Keratinocyte (primary cell): ENCODE measurements around the gene RFX7. TPM values are rescaled to one million over a fixed set of nuclear protein-coding genes. Genes with fewer than 3 reads are reported as not detected.

Source experiments
- DNase-seq: peaks from one replicate; pipeline ENCODE4 v3.0.0-alpha.2; 2011; ENCODE audit warnings: low read depth, missing footprints, low spot score
- FAIRE-seq: peaks from 2 replicates; lab custom pipeline; 2011; peaks lifted over from hg19 to GRCh38; lab: Jason Lieb, UNC
- H2AFZ ChIP-seq: 2 replicates; pipeline ENCODE4 v1.6.0; 2012; ENCODE audit warnings: low read length, control low read depth, inconsistent platforms; ENCODE audit not compliant: control insufficient read depth
- H3K27ac ChIP-seq: 2 replicates; pipeline ENCODE4 v1.5.1; 2011; ENCODE audit warnings: low read length; ENCODE audit not compliant: control insufficient read depth, insufficient read depth
- H3K27me3 ChIP-seq: 3 replicates; pipeline ENCODE4 v1.6.0; 2011; ENCODE audit warnings: low read length; ENCODE audit not compliant: control insufficient read depth, insufficient read depth; ENCODE audit errors: extremely low read depth
- H3K36me3 ChIP-seq, 2 experiments: 2 replicates in 1 of 2; 3 replicates in 1 of 2; pipeline ENCODE4 v1.5.1; 2011; ENCODE audit warnings: low read length in 2 of 2, mild to moderate bottlenecking in 1 of 2; ENCODE audit not compliant: control insufficient read depth in 2 of 2, insufficient read depth in 2 of 2; ENCODE audit errors: extremely low read depth in 1 of 2
- H3K4me1 ChIP-seq: 3 replicates; pipeline ENCODE4 v1.5.1; 2011; ENCODE audit warnings: low read length; ENCODE audit not compliant: control insufficient read depth, insufficient read depth; ENCODE audit errors: extremely low read depth
- H3K4me2 ChIP-seq: 3 replicates; pipeline ENCODE4 v1.6.0; 2011; ENCODE audit warnings: low read depth, low read length; ENCODE audit not compliant: control insufficient read depth, insufficient read depth; ENCODE audit errors: extremely low read depth
- H3K4me3 ChIP-seq, 3 experiments: fragments of 200-600 bp in 1 of 3; sonication (generic) in 1 of 3; 2 replicates in 2 of 3; 3 replicates in 1 of 3; pipeline ENCODE4 v1.5.1; 2011 to 2016; ENCODE audit warnings: low read length in 3 of 3, mild to moderate bottlenecking in 3 of 3, control low read depth in 2 of 3, inconsistent platforms in 1 of 3, low read depth in 1 of 3, mixed read lengths in 1 of 3, mixed run types in 1 of 3, moderate library complexity in 1 of 3; ENCODE audit not compliant: control insufficient read depth in 2 of 3, insufficient read depth in 2 of 3; ENCODE audit errors: extremely low read depth in 1 of 3
- H3K79me2 ChIP-seq: 2 replicates; pipeline ENCODE4 v1.6.0; 2012; ENCODE audit warnings: low read length; ENCODE audit not compliant: control insufficient read depth, insufficient read depth
- H3K9ac ChIP-seq: 3 replicates; pipeline ENCODE4 v1.6.0; 2011; ENCODE audit warnings: low read length; ENCODE audit not compliant: control insufficient read depth, insufficient read depth; ENCODE audit errors: extremely low read depth
- H3K9me1 ChIP-seq: 3 replicates; pipeline ENCODE4 v1.6.0; 2011; ENCODE audit warnings: low read length; ENCODE audit not compliant: control insufficient read depth, insufficient read depth; ENCODE audit errors: extremely low read depth
- H3K9me3 ChIP-seq: 2 replicates; pipeline ENCODE4 v1.5.1; 2012; ENCODE audit warnings: low read depth, low read length; ENCODE audit not compliant: control insufficient read depth
- H4K20me1 ChIP-seq: 3 replicates; pipeline ENCODE4 v1.6.0; 2011; ENCODE audit warnings: low read length; ENCODE audit not compliant: control insufficient read depth, insufficient read depth; ENCODE audit errors: extremely low read depth
- EZH2 ChIP-seq: IDR thresholded peaks from one replicate; pipeline ENCODE4 v1.6.1; 2012; ENCODE audit warnings: inconsistent platforms, mild to moderate bottlenecking, low read length, moderate library complexity
- dilution Hi-C: fragments of 300-500 bp; cut with MboI; formaldehyde crosslinking; loops from one replicate; pipeline ENCODE4 v1.7.0; 2020; ENCODE audit warnings: low sequenced_read_pairs; ENCODE audit not compliant: extremely low pct_ligation_motif_present
- polyA plus RNA-seq, 5 experiments: library from polyadenylated mRNA; depleted of rRNA in 3 of 5; stranded (reverse) in 3 of 5; stranded (forward) in 1 of 5; unstranded in 1 of 5; fragments of >200 nt; gene quantifications; 1 replicate in 1 of 5; 2 replicates in 3 of 5; 3 replicates in 1 of 5; pipeline versions ENCODE4 v1.2.1 to v1.2.3, GENCODE V29; 2011 to 2012; ENCODE audit warnings: missing spikeins in 2 of 5, low read depth in 1 of 5, low replicate concordance in 1 of 5
- TF ChIP-seq, protein P1 (sequence below), 3 experiments: IDR thresholded peaks in 1 of 3; conservative IDR thresholded peaks in 1 of 3; optimal IDR thresholded peaks in 1 of 3; 2 replicates in 2 of 3; 3 replicates in 1 of 3; pipeline versions ENCODE3 to v1.5.1; 2011; ENCODE audit warnings: low read length in 3 of 3, mild to moderate bottlenecking in 3 of 3, moderate library complexity in 2 of 3, control low read depth in 1 of 3, inconsistent platforms in 1 of 3; ENCODE audit not compliant: insufficient read depth in 2 of 3; ENCODE audit errors: extremely low read depth in 1 of 3

RFX7 gene
- polyA plus RNA-seq, 1 donor (not counting 4 experiments of a cell fraction or from before 2014, with no cell fraction given), result 16.3 TPM

- no peaks in the 10 kb centered on the region for H4K20me1 ChIP-seq
- H3K4me1 ChIP-seq, result no peaks in the 10 kb centered on the region
- dilution Hi-C loops, result no loop called here
- no peak overlapping the region for H3K27ac ChIP-seq
- DNase-seq (no peak), FAIRE-seq (no peak)
- H2AFZ ChIP-seq, result no peak overlapping the region
- no peaks in the 10 kb centered on the region for H3K9me1 ChIP-seq
- peaks cover 79% of the 10 kb centered on the region for H3K79me2 ChIP-seq
- TF ChIP-seq EZH2, result no peak
- TF ChIP-seq, protein P1, sequence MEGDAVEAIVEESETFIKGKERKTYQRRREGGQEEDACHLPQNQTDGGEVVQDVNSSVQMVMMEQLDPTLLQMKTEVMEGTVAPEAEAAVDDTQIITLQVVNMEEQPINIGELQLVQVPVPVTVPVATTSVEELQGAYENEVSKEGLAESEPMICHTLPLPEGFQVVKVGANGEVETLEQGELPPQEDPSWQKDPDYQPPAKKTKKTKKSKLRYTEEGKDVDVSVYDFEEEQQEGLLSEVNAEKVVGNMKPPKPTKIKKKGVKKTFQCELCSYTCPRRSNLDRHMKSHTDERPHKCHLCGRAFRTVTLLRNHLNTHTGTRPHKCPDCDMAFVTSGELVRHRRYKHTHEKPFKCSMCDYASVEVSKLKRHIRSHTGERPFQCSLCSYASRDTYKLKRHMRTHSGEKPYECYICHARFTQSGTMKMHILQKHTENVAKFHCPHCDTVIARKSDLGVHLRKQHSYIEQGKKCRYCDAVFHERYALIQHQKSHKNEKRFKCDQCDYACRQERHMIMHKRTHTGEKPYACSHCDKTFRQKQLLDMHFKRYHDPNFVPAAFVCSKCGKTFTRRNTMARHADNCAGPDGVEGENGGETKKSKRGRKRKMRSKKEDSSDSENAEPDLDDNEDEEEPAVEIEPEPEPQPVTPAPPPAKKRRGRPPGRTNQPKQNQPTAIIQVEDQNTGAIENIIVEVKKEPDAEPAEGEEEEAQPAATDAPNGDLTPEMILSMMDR (optimal IDR thresholded peaks at IDR 0.05 in 1 of 3, IDR thresholded peaks at IDR 0.05 in 1 of 3, conservative IDR thresholded peaks at IDR 0.05 in 1 of 3; ENCODE audit: extremely low read depth in 1 of 3, insufficient read depth in 2 of 3, low read length in 3 of 3), result no peak
- H3K27me3 ChIP-seq, result no peaks in the 10 kb centered on the region
- H3K9ac ChIP-seq, result no peak overlapping the region
- peaks cover 2% of the 10 kb centered on the region for H3K9me3 ChIP-seq
- peaks cover 2 to 4% of the 10 kb centered on the region in 2 experiments for H3K36me3 ChIP-seq
- no peak overlapping the region for H3K4me3 ChIP-seq
- no peak overlapping the region for H3K4me2 ChIP-seq
Measured at GRCh38 chr15:56227780-56228179, 15.9 kb downstream of the RFX7 start.

DNA sequence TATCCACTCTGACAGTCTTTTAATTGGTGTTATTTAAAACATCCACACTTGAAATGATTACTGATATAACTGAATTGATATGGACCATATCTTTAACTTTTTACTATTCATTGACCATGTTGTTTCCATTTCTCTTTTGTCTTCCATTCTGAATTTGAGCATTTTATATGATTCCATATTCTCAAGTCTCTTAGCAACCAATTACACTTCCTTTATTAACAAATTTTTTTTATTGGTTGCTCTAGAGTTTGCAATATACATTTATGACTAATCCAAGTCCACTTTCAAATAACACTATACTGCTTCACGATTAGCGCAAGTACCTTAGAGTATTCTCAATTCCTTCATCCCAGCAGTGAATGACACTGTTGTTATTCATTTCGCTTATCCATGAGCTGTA, 16.4 kb downstream of the RFX7 start:
- Histone ChIP-seq H2AFZ (no peak overlapping the region), H3K9me1 (no peaks in the 10 kb centered on the region), H3K4me1 (no peaks in the 10 kb centered on the region), H3K9ac (no peak overlapping the region), H3K27me3 (no peaks in the 10 kb centered on the region), H3K4me3 (no peak overlapping the region), H3K9me3 (peaks cover 2% of the 10 kb centered on the region), H3K79me2 (peaks cover 78% of the 10 kb centered on the region), H3K4me2 (no peak overlapping the region), H4K20me1 (no peaks in the 10 kb centered on the region), H3K27ac (no peak overlapping the region), H3K36me3 (peaks cover 2 to 4% of the 10 kb centered on the region in 2 experiments)
- FAIRE-seq (no peak), DNase-seq (no peak)
- dilution Hi-C loops, result no loop called here
- no peak for TF ChIP-seq EZH2
- TF ChIP-seq, protein P1 (optimal IDR thresholded peaks at IDR 0.05 in 1 of 3, IDR thresholded peaks at IDR 0.05 in 1 of 3, conservative IDR thresholded peaks at IDR 0.05 in 1 of 3; ENCODE audit: extremely low read depth in 1 of 3, insufficient read depth in 2 of 3, low read length in 3 of 3), result no peak
